Calu3 (cell line): ENCODE data around the gene CFP. TPM values are rescaled to one million over a fixed set of nuclear protein-coding genes. Genes with fewer than 3 reads are reported as not detected.

Source experiments
- BruUV-seq: library from RNA; stranded (reverse); fragments of 400-500 nt; replicated peaks from 2 replicates; lab custom pipeline; 2021; lab: Mats Ljungman, UMichigan
- CTCF ChIA-PET: fragments of 300-600 bp; sonication (Branson Sonifier 250); formaldehyde crosslinking; loops from one replicate; lab custom pipeline; 2022; ENCODE audit warnings: antibody characterized with exemption; lab: Charles Lee
- DNase-seq: peaks from one replicate; pipeline ENCODE4 v3.0.0; 2022
- H3K27ac Mint-ChIP-seq: one replicate; pipeline ENCODE4 v1.8.0; 2022; ENCODE audit warnings: mixed read lengths; ENCODE audit not compliant: unreplicated experiment
- H3K27me3 Mint-ChIP-seq: one replicate; pipeline ENCODE4 v1.8.0; 2022; ENCODE audit warnings: mixed read lengths; ENCODE audit not compliant: unreplicated experiment
- H3K36me3 Mint-ChIP-seq: one replicate; pipeline ENCODE4 v1.8.0; 2022; ENCODE audit warnings: mild to moderate bottlenecking, moderate library complexity, mixed read lengths; ENCODE audit not compliant: insufficient read depth, unreplicated experiment
- H3K4me1 Mint-ChIP-seq: one replicate; pipeline ENCODE4 v1.8.0; 2022; ENCODE audit warnings: mild to moderate bottlenecking, low read depth, mixed read lengths; ENCODE audit not compliant: unreplicated experiment
- H3K4me3 Mint-ChIP-seq: one replicate; pipeline ENCODE4 v1.8.0; 2022; ENCODE audit warnings: mild to moderate bottlenecking, low read depth, moderate library complexity, mixed read lengths; ENCODE audit not compliant: unreplicated experiment
- H3K9me3 Mint-ChIP-seq: one replicate; pipeline ENCODE4 v1.8.0; 2022; ENCODE audit warnings: low read depth, mixed read lengths; ENCODE audit not compliant: unreplicated experiment
- CTCF ChIP-seq: fragments of 200-600 bp; IDR thresholded peaks from one replicate; pipeline ENCODE4 v1.8.0; 2022; ENCODE audit warnings: antibody characterized with exemption; ENCODE audit not compliant: unreplicated experiment
- intact Hi-C: fragments of 100-400 bp; cut with micrococcal nuclease; formaldehyde crosslinking; loops from one replicate; pipeline ENCODE4 v1.10.0; 2022; ENCODE audit not compliant: unreplicated experiment
- total RNA-seq: library from RNA; stranded (reverse); gene quantifications from 2 replicates; pipeline ENCODE4 v1.2.3, GENCODE V29; 2022

Gene CFP
- total RNA-seq, 1 experiment from 2014 or later, result 1.2 TPM

- no TSS peak for BruUV-seq
- no peaks in the 10 kb centered on the region for H3K4me1 Mint-ChIP-seq
- no peaks in the 10 kb centered on the region for H3K9me3 Mint-ChIP-seq
- no peak for DNase-seq
- CTCF ChIA-PET, result no interaction called here
- peaks cover 13% of the 10 kb centered on the region for H3K27me3 Mint-ChIP-seq
- no peak overlapping the region for H3K4me3 Mint-ChIP-seq
- no peak for TF ChIP-seq CTCF
- intact Hi-C loops, result no loop called here
- no peak overlapping the region for H3K27ac Mint-ChIP-seq
- H3K36me3 Mint-ChIP-seq, result no peaks in the 10 kb centered on the region
Observed at GRCh38 chrX:47597222-47597621, 32.5 kb downstream of the CFP start.

- no TSS peak for BruUV-seq
- no peaks in the 10 kb centered on the region for H3K36me3 Mint-ChIP-seq
- DNase-seq, result no peak
- no peak overlapping the region for H3K4me3 Mint-ChIP-seq
- CTCF ChIA-PET, result interaction anchor here (0.6 kb wide), 2 partner anchors 56 to 943 kb away, joined by 4 to 6 read pairs; partner anchors contain the start of gene TBC1D25
- TF ChIP-seq CTCF, result no peak
- H3K27me3 Mint-ChIP-seq, result peaks cover 13% of the 10 kb centered on the region
- H3K4me1 Mint-ChIP-seq, result no peaks in the 10 kb centered on the region
- no peak overlapping the region for H3K27ac Mint-ChIP-seq
- no peaks in the 10 kb centered on the region for H3K9me3 Mint-ChIP-seq
- intact Hi-C loops, result no loop called here
Observed at GRCh38 chrX:47596256-47596655, 33.5 kb downstream of the CFP start.

- no peak overlapping the region for H3K27ac Mint-ChIP-seq
- intact Hi-C loops, result no loop called here
- H3K4me1 Mint-ChIP-seq, result no peaks in the 10 kb centered on the region
- no peaks in the 10 kb centered on the region for H3K9me3 Mint-ChIP-seq
- no peak for DNase-seq
- BruUV-seq, result no TSS peak
- peaks cover 13% of the 10 kb centered on the region for H3K27me3 Mint-ChIP-seq
- H3K4me3 Mint-ChIP-seq, result no peak overlapping the region
- CTCF ChIA-PET, result interaction anchor here (0.6 kb wide), 2 partner anchors 56 to 943 kb away, joined by 4 to 6 read pairs; partner anchors contain the start of gene TBC1D25
- H3K36me3 Mint-ChIP-seq, result no peaks in the 10 kb centered on the region
- TF ChIP-seq CTCF, result no peak
Observed at GRCh38 chrX:47595716-47596251, 33.9 kb downstream of the CFP start.

GRCh38 chrX:47593522-47593921, 36.2 kb downstream of the CFP start:
- DNase-seq, result no peak
- H3K9me3 Mint-ChIP-seq, result no peaks in the 10 kb centered on the region

More at GRCh38 chrX:47593522-47593921, 36.2 kb downstream of the CFP start:
- no peaks in the 10 kb centered on the region for H3K4me1 Mint-ChIP-seq
- TF ChIP-seq CTCF, result no peak
- intact Hi-C loops, result no loop called here
- CTCF ChIA-PET, result no interaction called here
- no TSS peak for BruUV-seq
- peaks cover 13% of the 10 kb centered on the region for H3K27me3 Mint-ChIP-seq
- H3K4me3 Mint-ChIP-seq, result no peak overlapping the region
- H3K27ac Mint-ChIP-seq, result no peak overlapping the region
- H3K36me3 Mint-ChIP-seq, result no peaks in the 10 kb centered on the region
